Activated T-cell treated with anti-CD3 and anti-CD28 coated beads, Interleukin-2, amount 50 U/mL, for 48 hours (primary cell): ENCODE results near the gene IPP.
"Not testable (repeated sequence)": the region's sequence is repeated elsewhere in the genome, so short reads cannot be mapped to it uniquely, and the experiment has no call there.

Experiments
- DNase-seq, 2 experiments: peaks; one replicate each; pipeline ENCODE4 v3.0.0-alpha.2; 2020

The IPP gene

DNA sequence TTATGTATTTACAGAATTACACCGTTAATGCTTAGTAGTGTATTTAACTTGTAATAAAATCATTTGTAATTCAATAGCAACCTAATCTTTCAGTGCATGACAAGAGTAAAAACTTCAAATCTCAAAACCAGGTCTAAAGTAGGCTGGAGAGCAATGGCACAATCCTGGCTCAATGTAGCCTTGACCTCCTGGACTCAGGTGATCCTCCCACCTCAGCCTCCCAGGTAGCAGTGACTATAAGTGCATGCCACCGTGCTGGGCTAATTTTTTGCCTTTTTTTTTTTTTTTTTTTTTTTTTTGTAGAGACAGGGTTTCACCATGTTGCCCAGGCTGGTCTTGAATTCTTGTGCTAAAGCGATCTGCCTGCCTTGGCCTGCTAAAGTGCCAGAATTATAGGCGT is 11.3 kb downstream of the IPP start:
- DNase-seq: no peak

DNA sequence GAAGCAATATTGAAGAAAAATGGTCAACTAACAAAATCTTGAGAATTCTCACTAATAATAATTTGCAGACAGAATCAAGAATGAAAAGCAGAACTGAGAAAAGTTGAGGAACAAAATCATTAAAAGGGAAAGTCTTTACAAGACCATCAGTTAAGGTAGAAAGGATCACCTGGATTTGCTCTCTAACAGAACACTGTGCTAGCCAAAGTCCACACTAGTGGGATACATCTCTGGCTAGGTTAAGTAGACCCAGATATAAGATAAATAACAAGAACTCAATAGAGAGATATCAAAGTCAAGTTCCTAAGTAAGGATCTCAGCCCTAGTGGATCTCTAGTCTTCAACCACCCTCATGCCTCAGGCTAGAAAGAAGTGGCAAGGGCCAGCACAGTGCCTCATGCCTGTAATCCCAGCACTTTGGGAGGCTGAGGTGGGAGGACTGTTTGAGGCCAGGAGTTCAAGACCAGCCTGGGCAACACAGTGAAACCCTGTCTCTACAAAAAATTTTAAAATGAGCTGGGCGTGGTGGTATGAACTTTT is 19.6 kb downstream of the IPP start:
- DNase-seq: no peak

DNA sequence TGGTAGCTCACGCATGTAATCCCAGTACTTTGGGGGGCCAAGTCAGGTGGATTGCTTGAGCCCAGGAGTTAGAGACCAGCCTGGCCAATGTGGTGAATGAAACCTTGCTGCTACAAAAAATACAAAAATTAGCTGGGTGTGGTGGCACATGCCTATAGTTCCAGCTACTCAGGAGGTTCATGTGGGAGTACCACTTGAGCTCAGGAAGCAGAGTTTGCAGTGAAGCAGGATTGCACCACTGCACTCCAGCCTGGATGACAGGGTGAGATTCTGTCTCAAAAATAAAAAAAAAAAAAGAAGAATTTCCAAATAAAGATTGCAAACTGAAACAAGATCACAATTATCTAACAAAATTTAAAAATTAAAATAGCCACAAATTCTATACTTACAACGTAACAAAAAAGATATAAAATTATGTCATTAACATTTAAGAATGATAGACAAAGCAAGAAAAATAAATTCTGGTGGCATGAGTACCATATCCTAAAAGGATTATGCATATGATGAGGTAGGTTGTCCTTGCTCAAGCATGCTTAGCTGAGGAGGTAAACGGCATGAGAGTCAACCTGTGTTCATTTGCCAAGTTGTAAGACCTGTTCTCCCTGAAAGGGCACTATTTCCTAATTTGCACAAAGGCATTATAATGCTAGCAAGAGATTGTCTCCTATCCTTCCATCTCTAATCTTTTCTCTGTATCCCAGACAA is 20.2 kb downstream of the IPP start:
- DNase-seq: no peak

DNA sequence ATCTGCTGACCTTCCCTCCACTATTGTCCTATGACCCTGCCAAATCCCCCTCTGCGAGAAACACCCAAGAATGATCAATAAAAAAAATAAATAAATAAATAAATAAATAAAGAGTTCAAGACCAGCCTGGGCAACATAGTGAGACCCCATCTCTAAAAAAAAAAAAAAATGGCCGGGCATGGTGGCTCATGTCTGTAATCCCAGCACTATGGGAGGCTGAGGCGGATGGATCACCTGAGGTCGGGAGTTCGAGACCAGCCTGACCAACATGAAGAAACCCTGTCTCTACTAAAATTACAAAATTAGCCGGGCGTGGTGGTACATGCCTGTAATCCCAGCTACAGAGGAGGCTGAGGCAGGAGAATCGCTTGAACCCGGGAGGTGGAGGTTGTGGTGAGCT is 24.4 kb downstream of the IPP start:
- not testable (repeated sequence) for DNase-seq

DNA sequence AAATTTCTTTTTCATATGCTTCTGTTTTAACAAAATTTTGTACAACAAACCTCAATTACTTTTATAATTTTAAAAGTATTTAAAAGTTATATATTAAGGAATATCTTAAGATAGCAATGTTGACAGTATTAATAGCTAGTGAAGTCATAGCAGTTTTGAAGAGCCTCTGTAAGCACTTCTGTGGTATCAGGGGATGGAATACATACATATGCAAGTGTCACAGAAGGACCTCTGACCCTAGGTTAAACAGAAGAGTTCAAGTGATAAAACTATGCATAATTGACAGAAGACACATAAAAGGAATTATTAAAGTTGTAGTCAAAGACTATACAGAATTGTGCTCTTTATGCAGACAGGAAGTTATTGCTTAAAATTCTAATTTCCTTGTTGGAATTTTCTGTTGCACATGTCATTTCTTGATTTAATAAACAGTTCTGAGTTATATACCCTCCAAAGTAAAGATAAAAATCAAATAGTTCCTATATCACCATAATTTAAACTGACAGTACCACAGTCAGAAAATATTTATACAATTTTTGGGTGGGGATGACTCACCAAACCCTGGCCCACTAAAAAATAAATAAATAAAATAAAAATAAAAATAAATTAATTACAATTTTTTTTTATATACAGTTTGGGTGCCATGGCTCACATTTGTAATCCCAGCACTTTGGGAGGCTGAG is 27.1 kb downstream of the IPP start:
- DNase-seq: no peak

DNA sequence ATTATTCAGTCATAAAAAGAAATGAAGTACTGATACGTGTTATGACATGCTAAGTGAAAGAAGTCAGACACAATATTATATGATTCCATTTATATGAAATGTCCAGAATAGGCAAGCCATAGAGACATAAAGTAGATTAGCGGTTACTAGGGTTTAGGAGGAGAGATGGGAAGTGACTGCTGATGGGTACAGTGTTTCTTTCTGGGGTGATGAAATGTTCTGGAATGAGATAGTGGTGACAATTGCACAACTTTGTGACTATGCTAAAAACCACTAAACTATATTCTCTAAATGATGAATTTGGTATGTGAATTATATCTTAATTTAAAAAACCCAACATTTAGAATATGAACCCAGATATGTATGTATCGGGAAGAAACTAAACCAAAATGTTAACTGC is 27.6 kb downstream of the IPP start:
- no peak for DNase-seq

DNA sequence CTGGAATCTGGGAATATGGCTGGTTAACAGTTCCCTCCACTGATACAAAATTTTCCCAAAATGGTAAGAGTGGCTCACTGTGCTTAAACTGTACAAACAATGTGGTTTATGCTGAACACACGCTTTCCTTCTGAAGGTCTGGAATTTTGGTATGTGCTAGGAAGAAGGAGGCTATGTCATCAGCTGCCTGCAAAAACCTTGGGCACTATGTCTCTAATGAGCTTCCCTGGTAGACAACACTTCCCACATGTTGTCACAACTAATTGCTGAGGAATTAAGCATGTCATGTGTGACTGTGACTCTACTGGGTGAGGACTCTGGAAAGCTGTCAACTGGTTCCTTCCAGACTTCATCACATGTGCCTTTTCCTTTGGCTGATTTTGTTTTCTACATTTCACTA is 29.2 kb downstream of the IPP start:
- no peak for DNase-seq

DNA sequence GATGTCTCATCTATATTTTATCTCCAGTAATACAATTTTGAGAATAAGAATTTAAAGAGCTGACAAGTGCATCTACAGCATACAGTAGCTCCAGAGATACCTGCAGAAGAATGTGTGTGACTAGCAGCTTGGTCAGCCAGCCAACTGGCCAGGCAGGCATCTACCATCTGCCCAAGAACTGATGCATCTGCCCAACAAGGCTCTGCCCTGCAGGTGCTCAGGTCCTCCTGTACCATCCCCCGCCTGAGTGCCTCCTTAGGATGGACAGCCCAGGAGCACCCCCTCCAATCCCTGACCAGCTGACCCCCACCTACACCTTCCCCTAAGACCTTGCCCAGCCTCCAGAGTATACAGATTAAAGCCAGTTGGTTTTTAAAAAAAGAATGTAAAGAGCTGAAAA is 32.2 kb downstream of the IPP start:
- DNase-seq: no peak

DNA sequence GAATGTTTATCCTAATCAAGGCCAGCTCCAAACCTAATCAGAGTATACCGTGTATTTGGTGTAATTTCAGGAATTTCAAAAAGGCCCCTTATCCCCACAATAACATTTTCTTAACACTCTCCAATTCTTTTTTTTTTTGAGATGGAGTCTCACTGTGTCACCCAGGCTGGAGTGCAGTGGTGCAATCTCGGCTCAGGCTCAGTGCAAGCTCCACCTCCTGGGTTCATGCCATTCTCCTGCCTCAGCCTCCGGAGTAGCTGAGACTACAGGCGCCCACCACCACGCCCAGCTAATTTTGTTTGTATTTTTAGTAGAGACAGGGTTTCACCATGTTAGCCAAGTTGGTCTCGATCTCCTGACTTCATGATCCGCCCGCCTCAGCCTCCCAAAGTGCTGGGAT is 33.1 kb downstream of the IPP start:
- DNase-seq: not testable (repeated sequence)

DNA sequence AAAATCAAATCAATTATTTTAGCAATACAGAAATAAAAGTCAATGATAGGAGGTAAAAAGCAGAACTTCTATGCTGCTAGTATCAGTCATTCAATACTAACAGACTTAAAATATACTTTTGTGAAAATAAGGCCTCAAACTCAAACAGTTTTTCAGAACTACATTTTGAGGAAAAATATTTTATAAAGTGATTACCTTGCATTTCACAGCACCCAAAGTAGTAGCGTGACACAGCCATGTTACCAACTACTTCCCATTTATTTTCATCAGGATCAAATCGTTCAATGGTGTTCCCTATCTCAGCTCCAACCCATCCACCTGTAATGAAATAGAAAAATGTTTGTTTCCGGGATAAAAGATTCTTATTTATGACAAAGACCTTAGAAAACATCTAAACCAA is 33.8 kb downstream of the IPP start:
- no peak for DNase-seq

DNA sequence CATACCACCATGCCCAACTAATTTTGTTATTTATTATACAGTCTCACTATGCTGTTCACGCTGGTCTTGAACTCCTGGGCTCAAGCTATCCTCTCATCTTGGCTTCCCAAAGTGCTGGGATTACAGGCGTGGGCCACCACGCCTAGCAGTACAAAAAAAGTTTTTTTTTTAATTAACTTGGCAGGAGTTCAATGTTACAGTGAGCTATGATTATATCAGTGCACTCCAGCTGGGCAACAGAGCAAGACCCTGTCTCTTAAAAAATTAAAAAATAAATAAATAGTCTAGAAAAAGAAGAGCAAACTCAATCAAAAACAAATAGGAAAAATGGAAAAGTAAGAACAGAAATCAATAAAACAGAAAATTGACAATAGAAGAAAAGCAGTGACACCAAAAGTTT is 36.7 kb downstream of the IPP start:
- no peak for DNase-seq

DNA sequence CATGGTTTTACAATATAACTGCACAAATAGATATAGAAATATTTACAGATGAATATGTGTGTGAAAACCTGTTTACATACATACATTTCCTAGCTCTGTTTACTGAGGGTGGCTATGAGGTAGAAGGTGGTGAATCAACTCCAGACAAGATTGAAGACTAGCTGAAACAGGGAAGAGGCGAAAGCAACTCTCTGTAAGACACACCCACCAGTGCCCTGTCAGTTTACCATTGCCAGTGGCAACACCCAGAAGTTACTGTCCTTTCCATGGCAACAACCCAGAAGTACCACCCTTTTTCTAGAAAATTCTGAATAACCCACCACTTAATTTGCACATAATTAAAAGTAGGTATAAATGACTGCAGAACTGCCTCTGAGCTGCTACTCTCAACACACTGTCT is 45.8 kb downstream of the IPP start:
- no peak for DNase-seq

DNA sequence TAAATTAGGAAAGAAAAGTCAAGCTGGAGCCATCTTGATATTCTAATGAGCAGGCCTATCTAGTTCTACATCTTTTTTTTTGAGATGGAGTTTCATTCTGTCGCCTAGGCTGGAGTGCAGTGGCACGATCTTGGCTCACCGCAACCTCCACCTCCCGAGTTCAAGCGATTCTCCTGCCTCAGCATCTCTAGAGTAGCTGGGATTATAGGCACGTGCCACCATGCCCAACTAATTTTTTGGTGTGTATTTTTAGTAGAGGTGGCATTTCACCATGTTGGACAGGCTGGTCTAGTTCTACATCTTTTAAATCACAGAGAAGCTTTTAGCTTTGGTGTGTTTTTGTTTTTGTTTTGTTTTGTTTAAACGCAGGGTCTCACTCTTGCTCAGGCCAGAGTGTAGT is 55.6 kb downstream of the IPP start:
- no peak for DNase-seq

DNA sequence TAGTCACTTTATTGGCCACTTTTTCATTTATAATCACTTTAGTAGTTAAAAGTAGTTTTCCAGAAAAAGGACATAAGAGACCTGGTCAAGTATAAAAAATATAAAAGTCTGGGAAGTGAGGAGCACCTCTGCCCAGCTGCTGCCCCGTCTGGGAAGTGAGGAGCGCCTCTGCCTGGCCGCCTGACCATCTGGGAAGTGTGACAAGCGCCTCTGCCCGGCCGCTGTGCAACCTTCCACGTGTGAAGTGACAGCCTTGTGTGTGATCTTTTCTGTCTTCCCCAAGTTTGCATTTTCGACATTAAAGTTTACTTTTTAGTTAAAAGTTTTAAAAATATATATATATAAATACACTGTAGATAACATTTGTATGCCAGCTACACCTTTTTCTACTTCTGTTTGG is 56.6 kb downstream of the IPP start:
- not testable (repeated sequence) for DNase-seq

DNA sequence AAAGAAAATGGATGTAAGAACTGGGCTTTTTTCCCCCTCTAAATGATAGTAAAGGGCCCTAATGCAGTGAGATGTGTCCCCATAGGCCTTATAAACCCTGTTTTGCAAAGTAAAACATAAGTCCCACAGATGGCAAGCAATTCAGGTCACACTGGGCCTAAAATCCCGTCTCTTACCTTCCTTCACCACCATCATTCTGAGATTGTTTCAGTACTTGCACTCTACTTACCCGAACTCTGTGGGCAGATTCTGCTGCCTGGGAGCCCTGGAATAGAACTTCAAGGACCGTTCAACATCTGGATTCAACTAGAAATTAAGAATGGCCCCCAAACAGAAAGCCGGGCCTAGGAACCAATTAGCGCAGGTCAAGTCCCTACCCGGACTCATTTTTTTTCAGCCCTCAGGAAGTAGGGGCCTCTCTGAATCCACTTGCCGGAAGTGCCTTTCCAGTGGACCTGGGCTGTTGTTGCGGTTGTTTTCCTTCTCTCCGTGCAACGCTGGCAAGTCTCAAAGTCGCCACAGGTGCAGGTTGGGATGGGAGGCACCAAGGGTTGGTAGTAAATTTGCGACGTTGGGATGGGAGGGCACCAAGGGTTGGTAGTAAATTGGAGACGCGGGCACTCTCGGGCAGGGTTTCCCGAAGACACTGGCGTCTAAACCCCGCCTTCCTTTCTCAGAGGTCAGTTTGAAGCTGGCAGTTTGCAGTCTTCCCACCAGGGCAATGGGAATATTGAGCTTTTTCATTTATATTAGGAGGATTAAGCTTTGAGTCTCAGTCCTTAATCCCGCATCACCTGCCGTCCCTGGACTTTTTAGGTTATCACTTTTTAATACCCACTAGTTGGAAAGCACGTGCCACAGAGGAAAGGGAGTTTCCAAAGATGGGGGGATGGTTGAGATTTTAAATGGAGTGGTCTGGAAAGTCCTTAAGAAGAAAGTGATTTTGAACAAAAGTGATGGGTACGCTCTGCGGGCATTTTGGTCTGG is 62.4 kb downstream of the IPP start, which contains the start of gene TMEM69:
TSS of gene TMEM69 (plus strand) at position 428 of the 987 bp plus-strand sequence. CDS start 2,888 bp downstream, outside the sequence.
- DNase-seq: peak; percentile 88 to 89

DNA sequence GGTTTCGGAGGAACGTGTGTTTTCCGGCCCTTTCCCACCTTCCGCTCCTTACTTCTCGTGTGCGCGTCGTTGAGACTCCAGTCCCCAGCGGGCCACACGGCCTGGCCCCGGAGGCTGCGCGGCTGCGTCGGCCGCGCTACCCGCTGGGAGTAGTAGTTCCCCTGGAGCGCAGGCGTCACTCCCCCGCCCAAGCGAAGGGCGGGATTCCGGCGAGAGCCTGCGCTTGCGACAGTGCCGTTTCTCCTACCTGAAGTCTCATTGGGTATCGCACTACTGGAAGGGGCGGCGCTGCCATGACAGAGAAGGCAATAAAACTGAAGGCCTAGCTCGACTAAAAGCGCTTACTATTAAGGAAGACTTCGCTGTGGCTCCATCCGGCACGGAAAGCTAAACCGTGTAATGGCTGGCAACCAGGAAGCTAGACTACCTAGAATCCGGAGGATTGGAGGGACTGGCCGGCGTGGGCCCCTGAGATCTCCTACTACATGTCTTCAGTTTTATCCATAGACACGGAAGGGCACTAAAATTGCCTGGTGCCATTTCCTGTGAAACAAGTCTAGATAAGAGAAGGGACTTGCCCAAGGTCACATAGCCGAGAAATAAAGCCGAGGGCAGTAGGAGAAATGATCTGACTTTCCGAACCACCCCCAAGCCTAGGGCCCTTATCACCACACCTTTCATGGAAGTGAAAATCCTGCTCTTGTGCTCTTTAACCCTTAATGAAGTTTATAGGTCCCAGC is 63.3 kb downstream of the IPP start:
- peak; percentile 96 to 97 for DNase-seq

DNA sequence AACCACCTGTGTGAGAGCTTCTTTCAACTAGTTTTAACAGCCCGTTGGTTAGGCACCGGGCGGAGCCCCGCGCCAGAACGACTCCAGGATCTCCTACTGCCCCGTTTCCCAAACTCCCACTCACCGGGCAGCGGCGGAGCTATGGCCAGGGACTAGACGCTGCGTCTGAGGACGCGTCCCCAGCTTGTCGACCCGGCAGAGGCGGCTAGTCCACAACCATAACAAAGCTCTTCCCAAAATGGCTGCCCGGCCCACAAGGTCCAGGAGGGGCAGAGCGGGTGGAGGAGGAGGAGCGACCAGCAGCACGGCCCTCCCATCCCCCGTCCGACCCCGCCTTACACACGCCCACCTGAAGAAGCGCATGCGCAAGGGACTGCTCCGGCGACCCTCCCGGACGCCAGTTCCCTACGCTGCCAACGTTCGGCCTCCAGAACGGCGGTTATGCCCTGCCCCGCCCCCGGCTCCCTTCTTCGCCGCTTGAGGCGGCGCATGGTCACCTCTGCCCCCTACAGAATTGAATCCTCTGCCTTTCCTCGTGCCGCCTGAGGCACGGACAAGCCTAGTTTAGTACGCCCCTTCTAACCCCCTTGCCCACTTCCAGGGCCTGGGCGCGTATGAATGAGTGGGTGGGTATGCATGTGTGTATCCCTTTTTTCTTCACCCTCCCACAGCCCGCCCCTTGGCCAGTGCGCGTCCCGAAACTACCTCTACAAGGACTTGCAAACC is 64.0 kb downstream of the IPP start, which contains the start of gene GPBP1L1:
TSS of gene GPBP1L1 (minus strand) at position 246 of the 726 bp plus-strand sequence. CDS start 27,446 bp downstream, outside the sequence.
- DNase-seq: peak; percentile 99

DNA sequence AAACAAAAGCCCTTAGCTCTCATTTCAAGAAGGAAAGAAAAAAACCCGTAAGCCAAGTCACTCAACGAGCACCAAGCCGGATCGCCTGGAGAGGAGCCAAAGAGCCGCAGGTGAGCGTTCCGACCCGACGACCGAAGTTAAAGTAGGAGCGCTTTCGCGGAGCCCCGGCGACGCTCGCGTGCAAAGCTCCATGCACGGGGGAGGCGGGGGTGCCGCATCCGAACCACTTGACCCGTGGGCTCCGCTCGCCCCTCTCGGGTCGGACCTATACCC is 64.5 kb downstream of the IPP start:
- DNase-seq: peak in 1 of 2 experiments; percentile 68

DNA sequence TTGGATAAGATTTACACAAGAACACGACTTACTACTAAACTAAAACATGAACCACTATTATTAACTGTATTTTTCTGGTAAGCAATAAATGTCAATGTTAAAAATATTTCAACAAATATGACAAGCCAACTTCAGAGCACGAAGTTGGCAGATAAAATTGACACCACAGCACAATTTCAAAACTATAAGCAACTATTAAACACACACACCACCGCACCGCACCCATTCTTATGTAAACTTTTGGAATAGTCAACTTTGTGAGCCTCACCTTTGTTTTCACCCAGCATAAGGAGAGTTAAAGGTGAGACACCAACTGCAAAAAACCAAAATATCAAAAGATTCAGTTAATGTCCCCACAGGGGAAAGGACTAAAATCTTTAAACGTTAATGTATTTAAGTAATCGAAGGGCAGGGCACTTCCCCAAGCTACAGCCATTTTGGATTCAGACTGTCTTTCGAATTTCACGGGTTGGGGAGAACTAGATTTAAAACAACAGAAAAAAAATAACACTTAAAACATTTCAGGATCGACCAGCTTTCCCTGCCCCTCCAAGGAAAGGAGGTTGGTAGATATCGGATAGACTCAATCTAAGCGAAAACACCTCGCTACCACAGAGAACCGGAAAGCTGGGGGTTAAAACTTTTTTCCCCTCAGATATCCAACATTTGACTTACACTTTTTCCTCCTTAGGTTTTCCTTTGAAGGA is 65.0 kb downstream of the IPP start:
- DNase-seq: no peak

DNA sequence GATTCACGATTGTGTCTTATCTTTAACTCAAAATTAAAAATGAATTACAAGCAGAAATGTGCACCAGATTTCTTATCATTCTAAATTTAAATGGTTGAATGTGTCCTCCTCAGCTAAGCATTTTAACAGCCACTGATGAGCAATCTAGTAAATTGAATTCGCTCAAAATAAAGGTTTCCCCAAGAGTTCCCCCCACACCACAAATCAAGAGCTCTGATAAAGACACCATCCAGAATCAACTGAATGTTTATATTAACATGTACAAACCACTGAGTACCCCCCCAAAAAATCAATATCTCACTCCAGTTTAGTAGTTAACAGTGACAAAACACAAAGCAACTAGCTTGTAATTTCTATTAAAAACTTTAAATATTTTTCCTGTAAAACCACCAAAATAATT is 66.1 kb downstream of the IPP start:
- DNase-seq: no peak

DNA sequence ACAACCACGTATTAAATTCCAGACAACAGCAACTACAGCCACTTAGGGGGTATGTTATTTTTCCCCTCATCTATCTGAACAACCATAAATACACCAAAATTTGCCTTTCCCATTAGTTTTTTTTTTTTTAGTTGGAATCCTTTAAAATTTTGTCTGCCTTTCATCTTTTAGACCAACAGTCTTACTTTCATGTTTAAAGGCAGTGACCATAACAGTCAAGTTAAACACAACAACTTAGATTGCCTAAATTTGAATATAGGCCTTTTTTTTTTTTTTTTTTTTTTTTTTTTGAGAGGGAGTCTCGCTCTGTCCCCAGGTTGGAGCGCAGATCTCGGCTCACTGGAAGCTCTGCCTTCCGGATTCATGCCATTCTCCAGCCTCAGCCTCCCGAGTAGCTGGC is 67.5 kb downstream of the IPP start:
- no peak for DNase-seq
